Jurkat, Clone E6-1 (cell line): ENCODE results near the gene CCR3. TPM values are rescaled to one million over a fixed set of nuclear protein-coding genes. Genes with fewer than 3 reads are reported as not detected.
"Not testable (repeated sequence)": the region's sequence is repeated elsewhere in the genome, so short reads cannot be mapped to it uniquely, and the experiment has no call there.

Experiments
- DNase-seq: peaks from one replicate; pipeline ENCODE4 v3.0.0-alpha.2; 2011; ENCODE audit warnings: low read depth, low spot score
- H3K4me3 ChIP-seq: 2 replicates; pipeline ENCODE4 v1.5.1; 2011; ENCODE audit warnings: mild to moderate bottlenecking, low read length, control low read depth, moderate library complexity
- polyA plus RNA-seq: library from polyadenylated mRNA; unstranded; fragments of >200 nt; gene quantifications from one replicate; pipeline ENCODE4 v1.2.1, GENCODE V29; 2012; ENCODE audit warnings: missing spikeins; ENCODE audit not compliant: insufficient read length, insufficient read depth

Gene CCR3
- not detected for polyA plus RNA-seq

GRCh38 chr3:46242120-46242519, at the start of gene CCR3:
TSS of gene CCR3 (plus strand) at chr3:46242460. CDS start at chr3:46265159, 22,699 bp downstream.
- no peak within 1 kb of the TSS for H3K4me3 ChIP-seq
- no peak for DNase-seq

DNA sequence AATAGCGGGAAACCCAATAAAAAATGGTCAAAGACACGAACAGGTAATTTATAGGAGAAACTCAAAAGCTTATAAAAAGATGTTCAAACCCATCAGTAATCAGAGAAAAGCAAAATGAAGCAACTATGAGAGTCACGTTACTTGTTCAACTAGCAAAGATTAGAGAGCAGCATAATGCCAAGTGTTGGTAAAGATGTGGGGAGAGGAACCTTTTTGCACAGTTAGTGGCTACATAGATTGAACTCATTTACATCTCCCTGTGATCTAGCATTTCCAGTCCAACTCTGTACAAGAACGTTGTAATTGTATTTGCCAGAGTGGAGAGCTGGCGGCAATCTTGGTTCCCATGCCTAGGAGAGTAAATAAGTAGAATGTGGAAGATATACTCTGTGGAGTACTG, 49.3 kb upstream of the CCR3 start:
- no peak overlapping the region for H3K4me3 ChIP-seq
- DNase-seq = no peak

GRCh38 chr3:46193436-46193835, 48.8 kb upstream of the CCR3 start:
- no peak overlapping the region for H3K4me3 ChIP-seq
- DNase-seq = no peak

DNA sequence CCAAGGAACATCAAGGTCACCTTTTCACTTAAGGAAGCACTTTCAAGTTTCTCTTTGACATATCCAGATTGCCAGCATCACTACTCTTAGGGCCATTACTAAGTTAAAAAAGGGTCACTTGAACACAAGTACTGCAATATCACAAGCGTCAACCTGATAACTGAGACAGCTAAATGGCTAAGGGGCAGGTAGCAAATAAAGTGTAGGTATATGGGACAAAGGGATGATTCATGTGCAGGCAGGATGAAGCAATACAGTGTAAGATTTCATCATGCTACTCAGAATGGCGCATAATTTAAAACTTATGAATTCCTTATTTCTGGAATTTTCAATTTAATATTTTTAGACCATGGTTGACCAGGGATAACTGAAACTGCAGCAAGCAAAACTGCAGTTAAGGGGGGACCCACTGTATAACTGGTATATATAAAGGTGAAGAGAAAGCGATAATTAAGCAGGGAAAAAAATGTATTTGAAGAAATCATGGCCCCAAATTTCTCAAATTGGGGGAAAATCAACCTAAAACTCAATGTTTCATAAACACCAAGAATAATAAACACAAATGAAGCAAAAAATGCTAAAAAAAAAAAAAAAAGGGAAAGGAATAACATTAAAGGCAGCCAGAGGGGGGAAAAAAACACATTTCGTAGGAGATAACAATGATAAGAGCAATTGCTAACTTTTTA, 47.2 kb upstream of the CCR3 start:
- no peak for DNase-seq
- no peak overlapping the region for H3K4me3 ChIP-seq

DNA sequence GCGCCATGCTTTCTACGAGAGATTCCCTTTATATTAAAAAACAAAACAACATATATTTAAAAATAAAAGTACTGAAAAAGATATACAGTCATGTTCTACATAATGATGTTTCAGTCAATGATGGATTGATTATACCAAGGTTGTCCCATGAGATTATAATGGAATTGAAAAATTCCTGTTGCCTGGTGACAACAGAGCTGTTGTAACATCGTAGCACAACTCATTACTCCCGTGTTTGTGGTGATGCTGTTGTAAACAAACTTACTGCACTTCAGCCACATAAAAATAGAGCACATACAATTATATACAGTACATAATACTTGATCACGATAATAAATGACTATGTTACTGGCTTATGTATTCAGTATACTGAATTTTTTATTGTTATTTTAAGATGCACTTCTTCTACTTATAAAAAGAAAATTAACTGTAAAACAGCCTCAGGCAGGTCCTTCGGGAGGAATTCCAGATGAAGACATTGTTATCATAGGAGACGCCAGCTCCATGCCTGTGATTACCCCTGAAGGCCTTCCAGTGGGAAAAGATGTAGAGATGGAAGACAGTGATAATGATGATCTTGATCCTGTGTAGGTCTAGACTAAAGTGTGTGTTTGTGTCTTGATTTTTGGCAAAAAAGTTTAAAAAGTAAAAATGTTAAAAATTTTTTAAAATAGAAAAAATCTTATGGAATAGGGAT, 45.9 kb upstream of the CCR3 start:
- no peak for DNase-seq
- no peak overlapping the region for H3K4me3 ChIP-seq

GRCh38 chr3:46200211-46200610, 42.0 kb upstream of the CCR3 start:
- H3K4me3 ChIP-seq = no peak overlapping the region
- no peak for DNase-seq

DNA sequence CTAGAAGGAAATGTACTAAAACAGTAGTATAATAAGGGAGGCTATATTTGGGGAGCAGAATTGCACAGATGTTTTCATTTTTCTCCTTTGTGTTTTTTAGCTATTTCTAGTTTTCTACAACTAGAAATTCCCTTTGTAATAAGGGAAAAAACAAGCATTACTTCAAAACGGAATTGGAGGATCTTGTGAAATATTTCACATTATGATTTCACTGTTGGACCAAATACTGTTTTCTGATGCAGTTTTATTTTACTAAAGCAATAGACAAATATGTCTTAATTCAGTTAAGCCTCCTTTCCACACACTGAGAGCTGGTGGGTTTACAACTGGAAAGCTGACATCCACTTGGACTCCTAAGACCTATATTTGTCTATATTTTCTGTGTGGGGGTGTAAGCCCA, 41.5 kb upstream of the CCR3 start:
- no peak for DNase-seq
- no peak overlapping the region for H3K4me3 ChIP-seq

GRCh38 chr3:46202535-46202934, 39.7 kb upstream of the CCR3 start:
- H3K4me3 ChIP-seq = no peak overlapping the region
- DNase-seq = no peak

GRCh38 chr3:46203681-46204080, 38.6 kb upstream of the CCR3 start:
- H3K4me3 ChIP-seq = no peak overlapping the region
- no peak for DNase-seq

DNA sequence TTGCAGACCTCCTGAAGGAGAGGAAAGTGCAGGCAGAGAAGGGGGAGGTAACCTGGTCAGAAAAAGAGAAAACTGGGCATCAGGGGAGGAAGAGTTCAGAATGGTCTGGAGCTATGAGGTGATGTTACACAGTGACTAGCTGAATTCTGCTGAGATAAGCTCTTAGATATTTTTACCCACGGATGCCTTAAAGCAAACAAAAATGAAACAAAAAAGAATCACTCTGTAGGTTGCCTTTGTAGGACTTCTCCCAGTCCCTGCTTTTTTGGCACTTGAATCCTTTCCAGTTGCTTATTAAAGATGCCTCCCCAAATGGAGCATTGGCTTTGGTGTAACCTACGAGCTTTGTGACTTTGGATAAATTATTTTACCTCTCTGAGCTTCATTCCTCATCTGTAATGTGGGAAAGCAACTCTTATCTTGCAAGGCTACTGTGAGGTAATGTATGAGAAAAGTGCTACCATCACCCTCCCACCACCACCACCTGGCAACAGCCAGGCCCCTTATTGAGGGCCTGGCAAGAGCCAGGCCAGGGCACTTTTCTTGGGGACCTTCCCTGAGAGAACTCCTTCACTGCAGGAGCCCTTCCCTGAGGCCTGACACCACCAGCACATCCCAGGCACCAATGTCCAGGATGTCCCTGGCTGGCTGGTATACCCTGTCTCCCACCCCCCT, 36.8 kb upstream of the CCR3 start:
- H3K4me3 ChIP-seq = no peak overlapping the region
- no peak for DNase-seq

- DNase-seq = no peak
- H3K4me3 ChIP-seq = no peak overlapping the region
Observed at GRCh38 chr3:46206282-46207015, 35.8 kb upstream of the CCR3 start.

DNA sequence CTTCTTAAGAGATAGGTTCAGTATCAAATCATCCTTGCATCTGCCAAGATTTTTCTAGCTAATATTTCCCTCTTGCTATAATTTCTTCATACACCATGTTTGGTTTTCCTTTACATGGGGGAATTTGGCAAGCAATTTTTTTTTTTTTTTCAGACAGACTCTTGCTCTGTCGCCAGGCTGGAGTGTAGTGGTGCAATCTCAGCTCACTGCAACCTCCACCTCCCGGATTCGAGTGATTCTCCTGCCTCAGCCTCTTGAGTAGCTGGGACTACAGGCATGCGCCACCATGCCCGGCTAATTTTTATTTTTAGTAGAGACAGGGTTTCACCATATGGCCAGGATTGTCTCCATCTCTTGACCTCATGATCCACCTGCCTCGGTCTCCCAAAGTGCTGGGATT, 34.7 kb upstream of the CCR3 start:
- DNase-seq, H3K4me3 ChIP-seq: not testable (repeated sequence)

- peak; percentile 47 for DNase-seq
Observed at GRCh38 chr3:46208167-46208704, 34.0 kb upstream of the CCR3 start, which contains the start of gene CCR1. TSS of gene CCR1 (minus strand) at chr3:46208313. CDS start at chr3:46204313, 4,000 bp downstream.

DNA sequence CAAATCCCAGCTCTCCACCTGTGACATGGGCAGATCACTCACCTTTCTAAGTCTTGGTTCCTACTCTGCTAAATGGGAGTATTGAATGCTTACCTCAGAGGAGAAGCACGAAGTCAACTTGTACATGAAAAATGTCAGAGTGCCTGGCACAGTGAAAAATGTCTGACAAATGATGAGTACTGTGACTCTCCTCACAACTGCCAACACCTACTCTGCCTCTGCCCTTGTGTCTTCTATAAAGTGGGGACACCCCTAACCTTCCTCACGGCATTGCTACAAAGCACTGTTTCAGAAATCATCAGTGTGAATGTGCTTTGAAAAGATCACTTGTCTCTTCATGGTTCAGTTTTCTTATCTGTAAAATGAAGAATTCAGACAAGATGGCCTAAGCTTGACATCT, 33.2 kb upstream of the CCR3 start:
- H3K4me3 ChIP-seq = no peak overlapping the region
- no peak for DNase-seq

More at GRCh38 chr3:46208167-46208704, 34.0 kb upstream of the CCR3 start, which contains the start of gene CCR1:
- H3K4me3 ChIP-seq = no peak within 1 kb of the TSS

DNA sequence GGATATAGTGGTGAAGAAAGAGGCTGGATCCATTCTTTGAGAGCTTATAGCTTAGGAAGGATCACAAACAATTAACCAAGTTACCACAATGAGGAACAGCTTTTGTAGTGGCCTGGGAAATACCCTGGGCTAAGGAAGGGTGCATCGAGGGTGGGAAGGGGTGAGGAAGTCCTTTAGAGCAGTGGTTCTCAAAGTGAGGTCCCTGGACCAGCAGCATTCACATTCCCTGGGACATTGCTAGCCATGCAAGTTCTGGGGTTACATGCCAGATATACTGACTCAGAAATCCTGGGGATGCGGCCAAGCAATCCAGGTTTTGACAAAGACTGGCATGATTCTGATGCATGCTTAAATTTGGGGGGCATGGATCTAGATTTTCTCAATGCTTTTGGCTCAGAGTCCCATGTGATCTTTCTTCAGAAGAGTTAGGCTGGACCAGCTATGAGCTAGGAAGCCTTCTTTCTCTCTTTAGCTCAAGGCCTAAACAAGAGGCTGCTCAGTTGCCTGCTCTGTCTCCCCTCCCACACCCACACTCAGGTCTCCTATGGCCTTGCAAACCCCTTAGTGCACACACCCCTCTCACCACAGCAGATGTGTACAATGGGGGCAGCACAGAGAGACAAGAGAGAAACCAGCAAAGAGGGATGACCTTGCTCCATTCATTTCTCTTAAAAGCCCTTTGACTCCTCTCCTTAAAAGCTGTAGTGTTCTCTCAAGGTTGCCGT, 32.4 kb upstream of the CCR3 start:
- DNase-seq = no peak
- no peak overlapping the region for H3K4me3 ChIP-seq

GRCh38 chr3:46212101-46212500, 30.2 kb upstream of the CCR3 start:
- H3K4me3 ChIP-seq = no peak overlapping the region
- no peak for DNase-seq

DNA sequence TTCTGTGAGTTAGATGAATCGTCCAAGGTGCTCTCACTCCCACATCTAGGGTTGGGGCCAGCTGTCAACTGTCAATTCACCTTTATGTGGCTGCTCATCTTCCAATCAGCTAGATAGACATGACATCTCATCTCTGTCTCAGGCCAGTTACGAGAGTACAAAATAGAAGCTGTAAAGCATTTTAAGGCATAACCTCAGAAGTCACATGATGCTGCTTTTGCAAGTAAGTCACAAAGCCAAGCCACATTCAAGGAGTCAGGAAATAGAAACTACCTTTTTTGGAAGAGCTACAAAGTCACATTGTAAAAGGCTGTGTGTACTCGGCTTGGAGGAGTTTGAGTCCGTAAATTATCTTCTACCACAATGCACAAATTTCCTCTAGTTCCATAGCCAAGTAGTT, 29.1 kb upstream of the CCR3 start:
- DNase-seq = peak; percentile 80
- H3K4me3 ChIP-seq = peak overlapping the region; percentile 20

DNA sequence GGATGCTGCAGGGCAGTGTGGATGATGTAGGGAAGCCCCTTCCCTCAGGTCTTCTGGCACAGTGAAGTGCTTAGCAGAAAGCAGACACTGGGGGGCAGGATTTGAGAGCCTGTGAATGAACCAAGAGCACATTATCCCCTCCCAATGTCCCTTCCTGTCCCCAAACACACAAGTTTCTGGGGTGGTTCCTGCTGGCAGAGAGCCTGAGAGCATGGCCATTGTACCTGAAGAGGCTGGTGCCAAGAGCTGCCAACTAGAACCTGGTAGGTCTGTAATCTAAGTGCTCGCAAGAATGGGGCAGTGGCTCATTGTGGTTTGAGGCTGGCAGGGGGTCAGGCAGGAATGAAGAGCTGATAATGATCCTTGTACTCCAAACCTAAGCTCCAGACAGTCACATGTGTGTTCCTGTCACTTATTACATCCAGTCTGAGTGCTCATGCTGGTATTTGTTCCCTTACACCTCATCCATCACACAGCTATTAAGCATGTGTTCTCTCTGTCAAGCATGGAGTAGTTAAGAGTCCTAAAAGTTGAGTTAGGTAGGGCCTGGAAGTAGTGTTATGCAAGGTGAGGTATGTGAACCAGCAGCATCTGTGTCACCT, 27.4 kb upstream of the CCR3 start:
- no peak overlapping the region for H3K4me3 ChIP-seq

More for the DNA sequence above, 27.4 kb upstream of the CCR3 start:
- peak; percentile 51 for DNase-seq
